ENCODE measurements around the gene CPLANE2.
"Not testable (repeated sequence)": the region's sequence is repeated elsewhere in the genome, so short reads cannot be mapped to it uniquely, and the experiment has no call there.

The CPLANE2 gene

DNA sequence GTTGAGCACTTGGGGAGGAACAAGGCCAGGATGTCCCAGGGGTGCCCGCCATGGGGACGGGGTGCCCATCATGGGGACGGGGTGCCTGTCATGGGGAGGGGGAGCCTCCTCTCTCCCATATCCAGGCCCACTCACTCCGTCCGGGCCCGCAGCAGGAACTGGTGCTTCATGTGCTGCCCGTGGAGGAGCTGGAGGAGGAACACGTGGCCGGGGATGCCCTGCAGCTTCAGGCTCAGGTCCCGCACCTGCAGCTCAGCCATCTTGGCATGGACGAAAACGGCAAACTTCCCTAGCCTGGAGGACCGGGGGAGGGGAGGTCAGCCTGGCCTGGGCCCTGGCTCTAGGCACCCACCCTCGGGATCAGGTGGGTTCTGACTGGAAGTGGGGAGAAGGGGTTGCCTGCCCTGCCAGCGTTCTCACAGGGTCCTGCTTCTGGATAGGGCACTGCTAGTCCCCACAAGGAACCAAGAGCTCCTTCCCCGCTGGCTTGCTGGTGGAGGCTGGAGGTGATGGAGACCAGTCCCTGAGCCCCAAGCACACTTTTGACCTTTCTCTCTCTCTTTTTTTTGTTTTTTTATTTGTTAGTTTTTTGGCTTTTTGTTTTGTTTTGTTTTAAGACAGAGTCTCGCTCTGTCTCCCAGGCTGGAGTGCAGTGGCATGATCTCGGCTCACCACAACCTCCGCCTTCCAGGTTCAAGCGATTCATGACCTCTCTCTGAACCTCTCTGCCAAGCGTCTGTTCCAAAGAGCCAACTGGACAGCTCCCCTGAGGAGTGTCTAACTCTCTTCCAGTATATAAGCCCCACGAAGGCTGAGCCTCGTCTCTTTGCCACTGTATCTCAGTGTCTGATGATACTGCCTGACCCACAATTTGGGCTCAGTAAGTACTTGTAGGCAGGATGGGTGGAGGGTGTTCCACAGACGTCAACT is 34.4 kb downstream of the CPLANE2 start:
- no peak for ATAC-seq
- Mint-ChIP-seq H3K27ac (no peak overlapping the region), H3K4me1 (peaks cover 21% of the 10 kb centered on the region), H3K27me3 (no peaks in the 10 kb centered on the region), H3K9me3 (no peaks in the 10 kb centered on the region), H3K36me3 (peaks cover 9% of the 10 kb centered on the region), H3K4me3 (no peak overlapping the region)

DNA sequence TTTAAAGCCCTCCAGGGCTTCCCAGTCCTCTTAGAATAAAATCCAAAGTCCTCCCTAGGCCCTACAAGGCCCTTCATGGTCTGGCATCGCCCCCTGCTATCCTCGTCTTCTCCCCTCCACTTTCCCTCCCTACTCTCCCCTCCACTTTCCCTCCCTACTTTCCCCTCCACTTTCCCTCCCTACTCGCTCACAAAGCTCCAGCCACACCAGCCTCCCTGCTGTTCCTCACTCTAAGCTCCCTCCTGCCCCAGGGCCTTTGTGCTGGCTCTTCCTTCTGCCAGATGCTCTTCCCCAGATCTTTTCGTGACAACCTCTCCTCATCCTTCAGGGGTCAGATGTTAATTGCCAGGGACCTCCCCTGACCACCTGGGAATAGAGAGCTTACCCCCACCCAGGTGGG is 37.3 kb downstream of the CPLANE2 start:
- H3K4me3 Mint-ChIP-seq = no peak overlapping the region
- ATAC-seq = no peak
- H3K4me1 Mint-ChIP-seq = peaks cover 13% of the 10 kb centered on the region
- peaks cover 9% of the 10 kb centered on the region for H3K36me3 Mint-ChIP-seq
- H3K27me3 Mint-ChIP-seq = no peaks in the 10 kb centered on the region
- H3K27ac Mint-ChIP-seq = peak overlapping the region; percentile 38
- H3K9me3 Mint-ChIP-seq = no peaks in the 10 kb centered on the region

DNA sequence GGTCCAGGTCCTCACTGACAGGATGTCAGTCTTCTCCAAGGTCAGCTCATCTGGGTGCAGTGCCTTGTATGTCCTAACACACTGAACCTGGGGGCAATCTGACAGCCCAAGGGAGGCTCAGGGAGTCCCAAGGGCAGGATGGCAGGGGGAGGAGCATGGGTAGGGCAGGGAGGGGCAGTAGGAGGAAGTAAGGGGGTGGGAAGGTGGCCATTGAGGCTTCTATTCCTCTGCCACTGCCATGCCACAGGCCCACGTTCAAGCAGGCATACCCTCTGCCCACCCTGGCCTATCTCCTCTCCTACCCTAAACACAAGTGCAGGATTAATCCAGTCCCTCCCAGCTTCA is 37.9 kb downstream of the CPLANE2 start:
- Mint-ChIP-seq H3K27me3 (no peaks in the 10 kb centered on the region), H3K9me3 (no peaks in the 10 kb centered on the region), H3K36me3 (peaks cover 9% of the 10 kb centered on the region), H3K27ac (peak overlapping the region; percentile 38), H3K4me1 (peaks cover 10% of the 10 kb centered on the region), H3K4me3 (no peak overlapping the region)
- ATAC-seq = no peak

DNA sequence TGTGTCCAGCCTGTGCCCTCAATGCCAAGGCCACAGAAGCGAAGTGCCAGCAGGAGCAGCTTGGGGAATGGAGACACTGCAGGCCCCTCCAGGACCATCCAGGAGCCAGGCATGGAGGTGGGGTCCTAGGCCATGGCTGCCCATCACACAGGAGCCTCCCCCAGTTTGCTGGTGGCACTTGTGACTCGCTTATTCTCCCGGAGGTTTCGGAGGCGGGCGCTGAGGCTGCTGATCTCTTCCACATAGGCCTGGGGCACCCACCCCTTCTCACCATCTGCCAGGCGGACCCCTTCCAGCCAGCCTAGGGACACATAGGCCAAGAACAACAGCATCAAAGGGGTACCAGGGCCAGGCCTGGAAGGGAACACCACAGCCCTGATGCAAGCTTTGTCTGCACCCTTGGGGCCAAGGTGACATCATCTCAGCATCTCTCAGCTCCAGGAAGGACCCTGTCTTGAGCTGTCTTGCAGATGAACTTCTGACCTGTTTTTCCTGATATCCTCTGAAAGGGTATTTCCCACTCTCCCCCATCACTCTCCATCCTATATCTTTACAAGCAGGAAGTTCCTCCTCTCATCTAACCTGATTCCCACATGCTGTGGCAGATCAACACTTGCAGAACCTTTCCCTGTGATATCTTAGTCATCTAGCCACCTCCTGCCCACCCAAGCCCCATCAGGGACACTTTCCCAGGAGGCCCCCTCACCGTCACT is 38.4 kb downstream of the CPLANE2 start:
- H3K36me3 Mint-ChIP-seq = peaks cover 8% of the 10 kb centered on the region

DNA sequence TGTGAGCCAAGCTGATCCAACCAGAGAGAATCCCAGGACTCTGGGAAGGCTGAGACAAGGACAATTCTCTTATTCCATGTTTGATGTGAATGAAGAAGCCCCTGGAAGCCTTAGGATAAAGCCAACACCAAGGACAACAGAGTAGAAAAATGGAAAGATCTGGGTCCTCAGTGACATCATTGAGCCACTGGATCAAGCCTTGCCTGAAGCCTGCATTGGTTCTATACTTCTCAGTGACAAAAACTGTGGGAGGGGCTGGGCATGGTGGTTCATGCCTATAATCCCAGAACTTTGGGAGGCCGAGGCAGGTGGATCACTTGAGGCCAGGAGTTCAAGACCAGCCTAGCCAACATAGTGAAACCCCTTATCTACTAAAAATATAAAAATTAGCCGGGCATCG is 40.1 kb downstream of the CPLANE2 start:
- no peaks in the 10 kb centered on the region for H3K36me3 Mint-ChIP-seq
- H3K27ac Mint-ChIP-seq = no peak overlapping the region
- ATAC-seq = no peak
- H3K4me3 Mint-ChIP-seq = no peak overlapping the region
- no peaks in the 10 kb centered on the region for H3K9me3 Mint-ChIP-seq
- peaks cover 10% of the 10 kb centered on the region for H3K4me1 Mint-ChIP-seq
- H3K27me3 Mint-ChIP-seq = no peaks in the 10 kb centered on the region

More for the DNA sequence above, 38.4 kb downstream of the CPLANE2 start:
- no peak for ATAC-seq
- H3K27ac Mint-ChIP-seq = peak overlapping the region; percentile 38
- H3K9me3 Mint-ChIP-seq = no peaks in the 10 kb centered on the region
- H3K4me3 Mint-ChIP-seq = no peak overlapping the region
- no peaks in the 10 kb centered on the region for H3K27me3 Mint-ChIP-seq
- peaks cover 10% of the 10 kb centered on the region for H3K4me1 Mint-ChIP-seq

DNA sequence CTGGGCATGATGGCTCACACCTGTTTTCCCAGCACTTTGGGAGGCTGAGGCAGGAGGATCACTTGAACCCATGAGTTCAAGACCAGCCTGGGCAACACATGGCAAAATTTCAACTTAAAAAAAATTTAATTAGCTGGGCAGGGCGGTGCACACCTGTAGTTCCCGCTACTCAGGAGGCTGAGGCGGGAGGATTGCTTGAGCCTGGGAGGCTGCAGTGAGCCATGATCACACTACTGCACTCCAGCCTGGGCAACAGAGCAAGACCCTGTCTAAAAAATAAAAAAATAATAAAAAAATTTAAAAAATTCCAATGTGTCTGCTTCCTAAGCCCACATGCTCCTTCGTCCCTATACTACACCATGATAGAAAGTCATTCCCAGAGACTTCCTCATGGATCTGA is 40.8 kb downstream of the CPLANE2 start:
- not testable (repeated sequence) for H3K4me3 Mint-ChIP-seq, H3K27ac Mint-ChIP-seq, H3K9me3 Mint-ChIP-seq, ATAC-seq, H3K27me3 Mint-ChIP-seq, H3K36me3 Mint-ChIP-seq
- H3K4me1 Mint-ChIP-seq = peaks cover 10% of the 10 kb centered on the region

DNA sequence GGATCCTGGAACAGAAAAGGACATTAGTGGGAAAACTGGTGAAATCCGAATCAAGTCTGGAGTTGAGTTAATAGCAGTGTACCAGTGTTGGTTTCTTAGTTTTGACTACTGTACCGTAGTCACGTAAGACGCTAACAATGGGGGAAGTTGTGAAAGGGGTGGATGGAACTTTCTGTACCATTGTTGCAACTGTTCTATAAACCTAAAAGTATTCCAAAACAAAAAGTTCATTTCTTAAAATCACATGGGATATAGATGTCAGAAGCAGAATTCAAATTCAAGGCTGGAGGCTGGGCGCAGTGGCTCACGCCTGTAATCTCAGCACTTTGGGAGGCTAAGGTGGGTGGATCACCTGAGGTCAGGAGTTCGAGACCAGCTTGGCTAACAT is 41.5 kb downstream of the CPLANE2 start:
- no peak overlapping the region for H3K4me3 Mint-ChIP-seq
- H3K9me3 Mint-ChIP-seq = no peaks in the 10 kb centered on the region
- no peak for ATAC-seq
- peaks cover 10% of the 10 kb centered on the region for H3K4me1 Mint-ChIP-seq
- peaks cover 10% of the 10 kb centered on the region for H3K27me3 Mint-ChIP-seq
- no peaks in the 10 kb centered on the region for H3K36me3 Mint-ChIP-seq
- H3K27ac Mint-ChIP-seq = no peak overlapping the region

DNA sequence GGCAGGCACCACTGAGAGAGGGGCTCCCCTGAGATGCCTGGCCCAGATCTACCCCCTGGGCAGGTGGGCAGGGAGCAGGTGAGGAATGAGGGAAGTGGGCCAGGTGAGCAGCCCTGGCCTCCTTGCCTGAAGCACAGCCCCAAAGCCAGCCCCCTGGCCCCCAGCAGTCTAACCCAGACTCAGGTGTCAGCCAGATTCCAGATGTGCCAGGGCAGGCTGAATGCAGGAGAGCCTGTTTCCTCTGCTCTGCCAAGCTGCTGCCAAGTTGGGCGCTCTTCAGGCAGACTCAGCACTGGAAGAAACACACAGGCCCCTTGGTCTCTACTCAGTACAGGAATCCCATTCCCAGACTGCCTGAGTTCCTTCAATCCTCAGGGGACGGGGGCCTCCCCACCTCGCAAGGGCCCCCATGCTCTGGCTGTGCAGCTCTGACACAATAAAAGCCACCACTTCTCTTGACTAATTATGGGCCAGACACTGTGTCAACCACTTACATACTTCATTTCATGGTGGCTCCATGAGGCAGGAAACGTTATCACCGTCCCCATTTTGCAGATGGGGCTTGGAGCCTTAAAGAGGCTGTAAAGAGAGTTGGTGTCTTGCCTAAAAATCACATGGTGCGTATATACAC is 45.0 kb downstream of the CPLANE2 start:
- no peak overlapping the region for H3K27ac Mint-ChIP-seq
- H3K9me3 Mint-ChIP-seq = no peaks in the 10 kb centered on the region
- peaks cover 31% of the 10 kb centered on the region for H3K27me3 Mint-ChIP-seq
- H3K4me3 Mint-ChIP-seq = no peak overlapping the region
- H3K4me1 Mint-ChIP-seq = peaks cover 5% of the 10 kb centered on the region
- H3K36me3 Mint-ChIP-seq = no peaks in the 10 kb centered on the region
- ATAC-seq = no peak

DNA sequence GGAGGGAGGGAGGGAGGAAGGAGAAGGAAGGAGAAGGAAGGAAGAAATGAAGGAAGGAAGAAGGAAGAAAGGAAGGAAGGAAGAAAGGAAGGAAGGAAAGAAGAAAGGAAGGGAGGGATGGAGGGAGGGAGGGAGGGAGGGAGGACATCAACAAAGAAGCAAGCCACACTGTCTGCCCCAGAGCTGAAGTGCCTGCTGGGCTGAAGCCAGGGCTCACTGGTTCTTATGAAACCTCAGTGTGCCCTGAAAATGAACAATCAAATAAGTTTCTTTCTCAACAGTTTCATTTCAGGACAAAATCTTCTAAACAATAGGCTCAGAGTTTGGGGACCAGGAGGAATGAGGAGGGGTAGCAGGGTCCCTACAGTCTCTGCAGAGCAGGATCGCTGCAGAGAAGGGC is 45.7 kb downstream of the CPLANE2 start:
- no peaks in the 10 kb centered on the region for H3K36me3 Mint-ChIP-seq
- peaks cover 5% of the 10 kb centered on the region for H3K4me1 Mint-ChIP-seq
- no peak for ATAC-seq
- H3K27me3 Mint-ChIP-seq = peaks cover 31% of the 10 kb centered on the region
- H3K27ac Mint-ChIP-seq = no peak overlapping the region
- H3K9me3 Mint-ChIP-seq = no peaks in the 10 kb centered on the region
- H3K4me3 Mint-ChIP-seq = no peak overlapping the region

DNA sequence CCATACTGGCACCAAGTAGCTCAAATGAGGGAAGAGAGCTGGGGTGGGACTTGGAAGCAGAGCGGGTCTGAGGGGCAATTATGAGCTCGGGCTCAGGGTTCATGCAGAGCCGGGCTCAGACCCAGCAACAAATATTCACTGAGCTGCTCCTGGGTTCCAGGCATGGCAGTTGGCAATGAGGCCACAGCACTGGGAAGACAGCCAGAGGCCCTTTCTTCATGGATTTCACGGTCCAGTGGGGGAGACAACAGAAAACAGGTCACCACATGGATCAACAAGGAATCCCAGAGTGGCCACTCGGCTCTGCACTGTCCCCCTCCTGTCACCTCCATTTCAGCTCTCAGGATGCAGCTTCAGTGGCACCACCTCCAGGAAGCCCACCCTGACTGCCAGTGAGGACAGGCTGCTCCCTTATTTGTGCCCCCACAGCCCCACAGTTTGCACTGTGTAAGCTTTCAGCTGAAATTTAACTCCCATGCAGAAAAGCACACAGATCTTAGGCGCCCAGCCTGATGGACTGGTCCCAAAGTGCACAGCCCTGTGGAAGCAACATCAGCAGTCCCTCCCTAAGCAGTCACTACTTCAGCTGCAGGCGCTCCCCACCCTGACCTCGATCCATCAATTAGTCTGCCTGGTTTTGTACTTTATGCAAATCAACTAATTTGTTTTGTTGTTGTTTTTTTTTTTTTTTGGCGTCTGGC is 46.9 kb downstream of the CPLANE2 start:
- ATAC-seq = no peak
- Mint-ChIP-seq H3K36me3 (no peaks in the 10 kb centered on the region), H3K27me3 (peaks cover 31% of the 10 kb centered on the region)

DNA sequence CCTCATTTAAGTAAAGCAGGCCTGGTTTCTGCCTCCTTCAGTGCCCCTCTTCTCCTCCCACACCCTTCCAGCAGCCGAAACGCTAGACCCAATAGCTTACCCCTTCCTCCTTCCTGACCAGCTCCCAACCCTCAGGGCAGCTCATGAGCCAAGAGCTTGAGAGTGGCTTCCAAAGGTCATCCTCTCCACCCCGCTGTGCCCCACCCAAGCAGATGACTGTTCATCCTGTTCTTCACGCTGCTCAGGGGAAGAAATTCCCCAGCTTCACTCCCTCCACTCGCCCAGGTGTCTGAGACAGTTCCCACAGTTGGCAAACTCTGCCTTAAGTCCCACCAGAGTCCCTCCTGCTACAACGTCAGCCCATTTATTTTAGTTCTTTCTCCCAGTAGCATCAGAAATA is 48.0 kb downstream of the CPLANE2 start:
- Mint-ChIP-seq H3K4me1 (peaks cover 5% of the 10 kb centered on the region), H3K27me3 (peaks cover 31% of the 10 kb centered on the region), H3K36me3 (no peaks in the 10 kb centered on the region), H3K4me3 (no peak overlapping the region), H3K9me3 (no peaks in the 10 kb centered on the region), H3K27ac (no peak overlapping the region)
- no peak for ATAC-seq

More for the DNA sequence above, 46.9 kb downstream of the CPLANE2 start:
- H3K9me3 Mint-ChIP-seq = no peaks in the 10 kb centered on the region
- peaks cover 5% of the 10 kb centered on the region for H3K4me1 Mint-ChIP-seq
- no peak overlapping the region for H3K27ac Mint-ChIP-seq
- H3K4me3 Mint-ChIP-seq = no peak overlapping the region

DNA sequence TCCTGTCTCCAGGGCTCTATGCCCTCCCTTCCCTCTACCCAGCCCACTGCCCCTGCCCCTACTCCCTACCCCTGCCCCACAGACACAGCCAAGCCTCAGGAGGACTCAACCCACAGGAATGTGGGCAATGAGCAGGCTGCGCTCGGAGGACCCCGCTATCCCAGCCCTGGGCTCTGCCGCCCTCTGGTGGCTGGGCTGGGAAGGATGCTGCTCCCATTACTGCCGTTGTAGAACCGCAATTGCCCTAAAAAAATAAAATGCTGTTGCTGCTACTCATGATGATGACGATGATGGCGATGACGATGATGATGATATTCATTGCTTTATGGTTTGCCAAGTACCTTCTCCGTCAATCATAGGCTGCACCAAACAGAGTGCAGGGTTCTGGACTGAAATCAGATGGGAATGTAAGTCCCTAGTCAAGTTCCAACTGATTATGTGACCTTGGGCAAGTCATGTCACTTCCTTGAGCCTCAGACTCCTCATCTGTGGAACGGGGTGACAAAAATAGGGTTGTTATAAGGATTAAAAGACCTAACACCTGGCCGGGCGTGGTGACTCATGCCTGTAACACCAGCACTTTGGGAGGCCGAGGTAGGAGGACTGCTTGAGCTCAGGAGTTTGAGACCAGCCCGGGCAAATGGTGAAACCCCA is 49.1 kb downstream of the CPLANE2 start:
- Mint-ChIP-seq H3K27me3 (peaks cover 31% of the 10 kb centered on the region), H3K27ac (no peak overlapping the region), H3K9me3 (no peaks in the 10 kb centered on the region), H3K4me3 (no peak overlapping the region), H3K4me1 (peaks cover 5% of the 10 kb centered on the region), H3K36me3 (no peaks in the 10 kb centered on the region)
- peak; percentile 78 for ATAC-seq

DNA sequence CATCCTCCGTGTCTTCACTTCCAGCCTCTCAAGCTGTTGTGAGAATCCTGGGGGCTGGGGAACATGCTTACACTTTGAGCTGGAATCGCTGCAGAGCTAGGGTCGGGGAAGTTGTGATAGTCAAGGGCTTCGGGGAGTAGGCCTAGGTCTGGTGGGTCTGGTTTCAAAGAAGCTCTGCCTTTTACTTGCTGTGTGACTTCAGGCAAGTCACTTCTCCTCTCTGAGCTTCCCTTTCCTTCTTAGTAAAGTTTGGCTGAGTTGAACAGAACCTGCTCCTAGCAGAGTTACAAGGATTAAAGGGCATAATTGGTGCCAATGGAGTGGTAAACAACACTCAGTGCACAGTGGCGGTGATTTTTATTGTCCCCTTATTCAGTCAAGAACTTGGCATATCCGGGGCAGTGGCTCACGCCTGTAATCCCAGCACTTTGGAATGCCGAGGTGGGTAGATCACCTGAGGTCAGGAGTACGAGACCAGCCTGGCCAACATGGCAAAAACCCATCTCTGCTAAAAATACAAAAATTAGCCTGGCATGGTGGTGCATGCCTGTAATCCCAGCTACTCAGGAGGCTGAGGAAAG is 50.2 kb downstream of the CPLANE2 start:
- ATAC-seq = no peak
- no peak overlapping the region for H3K27ac Mint-ChIP-seq
- no peak overlapping the region for H3K4me3 Mint-ChIP-seq
- peaks cover 5% of the 10 kb centered on the region for H3K4me1 Mint-ChIP-seq
- peaks cover 36% of the 10 kb centered on the region for H3K27me3 Mint-ChIP-seq
- H3K9me3 Mint-ChIP-seq = no peaks in the 10 kb centered on the region
- H3K36me3 Mint-ChIP-seq = no peaks in the 10 kb centered on the region

DNA sequence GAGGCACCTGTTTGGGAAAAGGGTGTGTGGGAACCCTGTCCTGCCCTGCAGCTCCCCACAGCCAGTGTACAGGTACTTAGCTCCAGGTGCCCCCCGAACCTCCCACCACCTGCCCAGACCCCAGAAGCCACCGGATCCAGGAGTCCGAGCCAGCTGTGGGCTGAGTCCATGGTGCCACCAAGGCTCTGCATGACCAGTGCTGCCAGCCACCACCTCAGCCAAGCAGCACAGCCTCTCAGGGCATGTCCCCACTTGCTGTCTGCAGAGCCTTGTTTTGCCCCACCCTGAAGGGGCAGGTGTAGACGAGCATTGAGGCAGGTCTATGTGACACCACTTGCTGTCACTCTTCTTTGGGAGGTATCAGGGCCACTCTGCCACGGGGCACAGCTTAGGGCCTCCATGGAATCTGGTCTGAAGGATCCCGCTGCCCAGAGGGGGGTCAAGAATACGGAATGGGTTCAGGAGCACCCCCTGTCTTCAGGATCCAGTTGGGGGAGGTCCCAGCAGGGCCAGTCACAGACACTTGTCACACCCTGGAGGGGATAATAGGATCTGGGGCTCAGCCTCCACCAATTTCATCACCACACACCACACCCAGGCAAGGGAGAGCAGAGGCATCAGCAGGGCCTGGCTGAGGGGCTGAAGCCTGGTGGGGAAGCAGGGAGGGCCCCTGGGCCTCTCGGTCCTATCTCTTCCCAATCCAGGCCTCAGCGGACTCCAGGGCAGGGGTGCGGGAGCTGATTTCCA is 52.3 kb downstream of the CPLANE2 start:
- ATAC-seq = peak; percentile 18
- Mint-ChIP-seq H3K9me3 (no peaks in the 10 kb centered on the region), H3K27ac (no peak overlapping the region), H3K4me1 (peaks cover 5% of the 10 kb centered on the region), H3K36me3 (no peaks in the 10 kb centered on the region), H3K27me3 (peaks cover 24% of the 10 kb centered on the region), H3K4me3 (no peak overlapping the region)

All from stimulated activated memory B cell treated with anti-CD40 and anti-IgM and Interleukin-4, amounts not matched to agents 10 μg/mL and 1 μg/mL and 100 μg/mL, for 72 hours (primary cell).